ENCODE measurements around the gene TVP23B.
"Not testable (repeated sequence)": the region's sequence is repeated elsewhere in the genome, so short reads cannot be mapped to it uniquely, and the experiment has no call there.

The TVP23B gene

DNA sequence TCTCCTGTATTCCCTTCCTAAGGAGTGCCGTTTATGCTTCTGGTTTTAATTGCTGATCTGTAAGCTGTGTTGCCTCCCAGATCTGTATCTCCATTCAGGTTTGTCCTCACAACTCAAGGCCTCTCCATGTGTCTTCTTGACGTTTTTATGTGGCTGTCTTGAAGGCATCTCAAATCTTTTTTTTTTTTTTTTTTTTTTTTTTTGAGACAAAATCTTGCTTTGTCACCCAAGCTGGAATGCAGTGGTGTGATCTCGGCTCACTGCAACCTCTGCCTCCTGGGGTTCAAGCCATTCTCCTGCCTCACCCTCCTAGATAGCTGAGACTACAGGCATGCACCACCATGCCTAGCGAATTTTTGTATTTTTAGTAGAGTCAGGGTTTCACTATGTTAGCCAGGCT is 13.9 kb downstream of the TVP23B start:
- FAIRE-seq = not testable (repeated sequence)

GRCh38 chr17:18796887-18797286 is 15.9 kb downstream of the TVP23B start:
- FAIRE-seq = not testable (repeated sequence)

DNA sequence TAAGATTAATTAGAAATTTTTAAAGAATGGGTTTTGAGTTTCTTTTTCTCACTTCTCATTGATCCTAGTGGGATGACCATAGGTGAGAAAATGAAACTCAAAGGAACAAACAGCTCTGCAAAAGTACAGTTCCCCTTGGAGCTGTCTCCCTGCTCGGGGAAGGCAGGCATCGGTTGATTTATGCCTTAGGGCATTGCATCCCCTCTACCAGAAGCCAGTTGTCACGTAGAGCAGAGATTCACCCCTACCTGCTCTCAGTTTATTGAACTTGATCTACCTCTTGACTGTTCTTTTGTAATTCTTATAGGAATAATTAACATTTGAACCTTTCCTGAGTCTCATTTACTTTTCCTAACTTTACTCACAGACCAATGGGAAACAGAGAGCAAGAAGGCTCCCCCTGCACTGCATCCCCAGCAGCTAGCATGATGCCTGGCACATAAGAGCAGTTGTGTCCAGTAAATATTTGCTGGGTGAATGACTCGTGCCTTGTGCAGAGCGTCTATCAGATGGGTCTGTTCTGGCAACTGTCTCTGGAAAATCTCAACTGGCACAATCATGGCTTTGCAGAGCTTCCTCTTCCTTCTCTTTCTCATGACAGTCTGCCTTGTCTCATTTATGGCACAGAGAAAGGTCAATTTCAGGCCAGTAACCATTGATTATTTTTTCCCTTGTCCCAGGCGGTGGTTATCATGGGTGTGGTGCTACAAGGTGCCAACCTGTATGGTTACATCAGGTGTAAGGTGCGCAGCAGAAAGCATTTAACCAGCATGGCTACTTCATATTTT is 22.7 kb downstream of the TVP23B start:
- FAIRE-seq = not testable (repeated sequence)

DNA sequence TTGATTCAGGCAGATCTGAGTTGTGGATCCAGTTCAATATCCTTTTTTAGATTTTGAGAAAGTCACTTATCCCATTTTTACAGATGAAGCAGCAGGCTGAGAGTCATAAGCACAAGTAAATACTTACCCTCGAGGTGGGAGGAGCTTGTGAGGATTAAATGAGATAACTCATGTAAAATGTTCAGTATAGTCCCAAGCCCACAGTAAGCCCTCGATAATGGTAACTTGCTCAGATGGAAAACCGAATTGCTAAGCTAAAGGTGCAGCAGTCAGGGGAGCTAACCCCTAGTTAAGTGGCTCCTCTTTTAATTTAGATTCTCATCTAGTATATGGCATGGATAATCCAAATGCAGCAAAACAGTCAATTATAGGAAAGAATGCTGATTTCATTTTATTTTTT is 34.9 kb downstream of the TVP23B start:
- not testable (repeated sequence) for FAIRE-seq

DNA sequence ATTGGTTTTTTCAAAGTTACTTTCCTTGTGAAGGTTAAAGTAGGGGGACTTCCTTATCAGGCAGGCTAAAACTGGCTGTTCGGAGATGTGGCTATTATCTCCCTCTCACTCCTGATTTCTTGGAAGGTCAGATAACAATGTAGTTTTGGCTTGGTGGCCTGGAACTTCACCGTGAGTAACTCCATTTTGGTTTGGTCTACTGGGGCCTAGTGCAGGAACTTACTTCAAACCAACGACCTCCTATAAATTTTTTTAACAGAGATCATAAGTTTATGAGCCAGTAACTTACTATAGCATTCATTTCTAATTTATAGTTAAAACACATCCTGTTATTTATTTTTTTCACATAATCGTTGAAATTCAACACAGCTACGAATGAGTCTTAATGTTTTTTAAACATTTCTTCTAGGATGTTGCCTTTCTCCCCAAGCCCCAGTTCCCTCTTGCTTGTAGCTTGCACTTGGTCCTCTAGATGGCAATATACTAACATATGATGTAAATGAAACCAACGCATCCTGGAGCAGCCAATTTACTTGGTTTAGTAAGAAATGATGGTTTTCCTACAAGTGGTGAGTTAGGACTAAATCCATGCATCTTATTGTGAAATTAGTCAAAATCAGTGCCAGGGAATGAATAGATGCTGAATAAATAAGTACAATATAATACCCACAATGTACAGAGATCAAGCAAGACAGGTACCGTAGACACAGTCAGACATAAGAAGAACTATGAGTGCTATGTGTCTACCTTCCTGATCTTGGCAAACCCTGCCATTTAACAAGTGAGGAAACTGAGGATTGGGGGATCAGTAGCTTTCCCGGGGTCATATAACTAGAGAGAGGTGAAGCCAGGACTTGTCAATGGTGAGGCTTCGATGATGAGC is 35.7 kb downstream of the TVP23B start:
- peak; percentile 96 for FAIRE-seq

DNA sequence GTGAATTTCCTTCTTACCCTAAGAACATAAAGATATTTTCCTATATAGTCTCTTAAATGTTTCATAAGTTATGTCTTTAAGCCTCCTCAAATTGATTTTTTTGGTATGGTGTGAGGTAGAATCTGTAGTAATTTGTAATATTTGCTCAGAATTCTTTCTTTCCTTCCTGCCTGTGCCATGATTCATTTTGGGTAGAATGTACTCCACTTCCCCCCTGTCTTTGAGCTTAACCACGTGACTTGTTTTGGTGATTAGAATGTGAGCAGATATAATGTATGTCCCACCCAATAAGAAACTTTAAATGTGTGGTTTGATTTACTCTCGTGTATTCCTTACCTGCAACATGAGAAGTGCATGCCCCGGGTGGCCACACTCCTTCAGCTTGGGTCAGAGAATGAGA is 40.4 kb downstream of the TVP23B start:
- not testable (repeated sequence) for FAIRE-seq

DNA sequence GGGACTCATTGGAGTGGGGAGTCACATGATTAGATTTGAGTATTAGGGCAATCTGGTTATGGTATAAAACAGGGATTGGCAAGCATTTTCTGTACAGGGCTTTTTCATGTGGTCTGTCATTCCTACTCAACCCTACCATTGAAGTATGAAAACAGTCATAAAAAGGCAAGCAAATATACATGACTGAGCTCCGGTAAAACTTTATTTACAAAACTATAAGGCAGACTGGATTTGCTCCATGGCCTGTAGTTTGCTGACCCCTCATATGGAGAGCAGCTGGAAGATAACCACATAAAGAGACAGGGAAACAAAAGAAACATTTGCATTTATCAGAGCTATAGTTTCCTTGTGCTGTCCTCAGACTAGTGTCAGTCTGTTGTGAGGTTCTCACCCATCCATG is 46.6 kb downstream of the TVP23B start:
- FAIRE-seq = not testable (repeated sequence)

GRCh38 chr17:18848501-18848900 is 67.5 kb downstream of the TVP23B start:
- FAIRE-seq = no peak

DNA sequence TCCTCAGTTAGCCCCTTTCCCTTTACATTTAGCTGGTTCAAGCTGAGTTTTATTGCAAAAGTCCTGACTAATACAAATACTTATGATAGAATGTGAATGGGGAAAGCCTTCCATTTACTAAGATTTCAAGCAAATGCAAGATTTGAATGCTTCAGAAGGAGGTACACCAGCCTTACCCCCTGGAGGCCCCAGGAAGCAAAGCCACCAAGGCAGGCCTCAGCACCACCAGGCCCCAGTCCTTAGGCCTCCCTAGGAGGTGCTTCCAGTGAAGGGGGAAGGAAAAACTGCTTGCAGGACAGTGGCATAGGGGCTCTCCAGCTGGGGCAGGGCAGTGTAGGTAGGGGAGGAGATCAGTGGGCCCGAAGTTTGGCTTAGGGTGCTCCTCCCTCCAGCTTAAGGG is 69.7 kb downstream of the TVP23B start:
- FAIRE-seq = no peak

DNA sequence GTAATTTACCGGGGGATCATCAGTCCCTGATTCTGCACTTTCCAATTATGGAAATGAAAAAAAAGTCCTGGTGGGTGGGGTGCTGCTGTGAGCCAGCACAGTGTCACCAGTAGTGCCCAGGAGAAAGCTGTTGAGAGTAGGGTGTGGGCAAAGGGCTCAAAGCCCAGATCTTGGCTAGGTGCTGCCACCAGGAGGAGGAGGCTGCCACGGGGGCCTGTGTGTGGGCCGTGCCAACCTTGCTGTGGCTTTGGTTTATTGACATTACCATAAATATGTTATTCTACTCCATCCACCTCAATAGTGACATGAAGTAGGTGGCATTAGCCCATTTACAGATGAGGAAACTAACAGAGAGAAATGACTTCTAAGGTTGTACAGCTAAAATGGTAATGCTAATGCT is 70.2 kb downstream of the TVP23B start:
- FAIRE-seq = no peak

GRCh38 chr17:18854956-18855355 is 74.0 kb downstream of the TVP23B start:
- FAIRE-seq = no peak

DNA sequence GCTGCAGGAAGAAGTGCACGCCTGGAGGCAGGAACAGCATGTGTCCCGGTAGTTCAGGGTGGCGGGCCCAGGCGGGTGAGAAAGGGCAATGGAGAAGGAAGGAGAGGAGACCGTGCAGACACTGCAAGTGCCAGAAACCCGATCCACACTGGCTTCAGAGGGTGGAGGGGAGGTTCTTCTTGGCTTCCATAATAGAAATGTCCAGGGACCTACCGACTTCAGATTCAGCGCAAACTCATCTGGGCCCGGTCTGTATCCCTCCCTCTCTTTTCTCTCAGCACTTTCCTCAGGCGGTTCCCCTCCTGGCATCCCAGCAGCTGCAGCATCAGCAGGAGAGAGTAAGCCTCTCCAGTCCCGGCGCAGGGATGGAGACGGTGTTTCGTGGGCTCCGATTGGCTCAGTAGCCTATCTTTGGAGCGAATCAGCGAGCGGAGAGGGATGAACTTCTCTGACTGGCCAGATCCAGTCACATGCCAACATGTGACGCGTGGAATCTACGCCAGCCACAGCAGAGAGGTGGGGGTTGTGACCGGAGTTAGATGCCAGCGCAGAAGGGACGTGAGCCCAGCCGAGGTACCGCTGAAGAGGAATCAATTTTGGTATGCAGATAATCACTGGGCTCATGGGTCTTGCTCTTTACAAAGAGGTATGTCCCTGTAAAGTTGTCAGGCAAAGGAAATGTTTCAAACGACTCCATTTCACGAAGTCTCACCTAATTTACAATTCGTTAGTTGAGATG is 75.0 kb downstream of the TVP23B start:
- FAIRE-seq = peak; percentile 96

Data from A204.1 (cell line).